ENCODE data around the gene CXorf38. TPM values are rescaled to one million over a fixed set of nuclear protein-coding genes. Genes with fewer than 3 reads are reported as not detected.

CXorf38 gene, protein sequence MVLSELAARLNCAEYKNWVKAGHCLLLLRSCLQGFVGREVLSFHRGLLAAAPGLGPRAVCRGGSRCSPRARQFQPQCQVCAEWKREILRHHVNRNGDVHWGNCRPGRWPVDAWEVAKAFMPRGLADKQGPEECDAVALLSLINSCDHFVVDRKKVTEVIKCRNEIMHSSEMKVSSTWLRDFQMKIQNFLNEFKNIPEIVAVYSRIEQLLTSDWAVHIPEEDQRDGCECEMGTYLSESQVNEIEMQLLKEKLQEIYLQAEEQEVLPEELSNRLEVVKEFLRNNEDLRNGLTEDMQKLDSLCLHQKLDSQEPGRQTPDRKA
- 15.0 and 19.8 TPM in 2 replicates for total RNA-seq (2014; rRNA removed; shearing (Covaris generic))

DNA sequence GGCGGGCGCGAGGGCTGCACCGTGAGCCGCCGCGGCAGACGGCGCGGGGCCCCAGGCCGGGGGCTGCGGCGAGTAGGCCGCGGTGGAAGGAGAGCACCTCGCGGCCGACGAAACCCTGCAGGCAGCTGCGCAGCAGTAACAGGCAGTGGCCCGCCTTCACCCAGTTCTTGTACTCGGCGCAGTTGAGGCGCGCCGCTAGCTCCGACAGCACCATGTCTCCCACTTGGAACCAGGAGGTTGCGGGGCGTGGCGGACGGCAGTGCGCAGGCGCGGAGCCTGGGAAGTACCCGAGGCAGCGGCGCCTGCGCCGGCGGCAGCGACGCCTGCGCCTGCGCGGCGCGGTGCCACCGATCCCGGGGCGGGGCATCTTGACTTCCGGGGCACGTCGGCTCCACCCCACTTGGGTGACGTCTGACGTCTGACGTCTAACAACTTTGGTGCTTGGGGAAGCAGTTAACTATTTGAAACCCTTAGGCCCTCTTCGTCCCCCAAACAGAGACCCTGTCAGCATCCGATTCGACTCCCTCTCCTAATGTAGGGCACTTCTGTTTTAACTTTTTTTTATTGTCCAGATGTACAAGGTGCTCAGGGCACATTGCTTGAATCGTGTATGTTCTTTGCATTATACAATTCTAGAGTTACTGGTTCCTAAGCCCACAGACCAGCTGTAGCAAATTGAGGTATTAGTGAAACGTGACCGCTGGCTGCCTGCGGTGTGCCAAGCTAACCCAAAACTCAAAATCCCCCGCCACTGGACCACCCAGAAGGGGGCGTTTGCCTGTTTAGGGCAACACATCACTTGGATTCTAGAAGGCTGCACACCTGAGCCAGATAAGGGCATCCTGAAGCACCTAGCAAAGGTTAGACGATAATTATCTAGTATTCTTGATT, at the start of gene CXorf38:
Gene CXorf38 (minus strand): TSS at position 255 of the 891 bp plus-strand sequence. CDS start 41 bp downstream, at position 214.
- peak; percentile 91 for DNase-seq (ENCODE audit: low read depth)

DNA sequence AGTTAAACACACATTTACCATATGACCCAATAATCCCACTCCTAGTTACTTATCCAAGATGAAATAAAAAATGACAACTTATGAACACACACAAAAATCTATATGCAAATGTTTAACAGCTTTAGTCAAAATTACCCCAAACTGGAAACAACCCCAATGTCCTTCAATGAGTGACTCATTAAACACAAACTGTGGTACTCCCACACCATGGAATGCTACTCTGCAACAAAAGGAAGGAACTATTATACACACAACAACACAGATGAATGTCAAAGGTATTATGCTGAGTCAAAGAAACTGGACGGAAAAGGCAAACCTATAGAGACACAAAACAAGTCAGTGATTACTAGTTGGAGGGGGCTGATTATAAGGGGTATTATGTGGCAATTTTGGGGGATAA, 47.4 kb upstream of the CXorf38 start:
- no peak for DNase-seq (ENCODE audit: low read depth)

DNA sequence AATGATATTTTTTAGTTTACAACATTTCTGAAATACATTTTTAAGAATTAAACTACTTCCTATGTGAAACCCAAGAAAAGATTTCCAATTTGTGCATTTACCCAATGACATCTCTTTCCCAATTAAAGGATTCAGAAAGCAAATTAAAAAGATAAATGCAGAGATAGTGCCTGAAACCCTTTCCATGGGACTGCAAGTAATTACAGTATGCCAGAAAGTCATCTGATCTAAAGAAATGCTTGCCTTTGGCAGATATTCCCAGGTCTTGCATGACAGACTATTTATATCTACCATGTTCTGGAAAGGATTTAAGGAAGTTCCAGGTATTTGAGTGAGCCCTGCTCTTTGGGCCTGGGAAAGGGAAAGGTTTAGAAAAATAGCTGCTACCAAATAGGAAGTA, 41.6 kb upstream of the CXorf38 start:
- DNase-seq (ENCODE audit: low read depth): no peak

DNA sequence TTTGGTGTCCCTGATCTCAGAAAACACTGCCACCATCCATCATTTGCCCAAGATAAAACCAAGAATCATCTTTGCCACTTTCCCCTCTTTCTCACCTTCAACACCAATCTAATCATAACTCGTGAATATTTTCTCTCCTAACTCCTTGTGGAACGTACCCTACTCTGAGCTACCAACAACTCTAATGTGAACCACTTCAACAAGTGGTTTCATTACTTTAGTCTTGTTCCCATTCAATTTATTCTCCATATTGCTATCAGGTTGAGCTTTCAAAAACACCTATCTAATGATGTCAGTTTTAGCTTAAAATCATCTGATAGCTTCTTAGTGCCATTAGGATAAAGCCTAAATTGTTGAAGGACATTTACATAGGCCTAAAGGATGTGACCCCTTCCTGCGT, 39.8 kb upstream of the CXorf38 start:
- no peak for DNase-seq (ENCODE audit: low read depth)

DNA sequence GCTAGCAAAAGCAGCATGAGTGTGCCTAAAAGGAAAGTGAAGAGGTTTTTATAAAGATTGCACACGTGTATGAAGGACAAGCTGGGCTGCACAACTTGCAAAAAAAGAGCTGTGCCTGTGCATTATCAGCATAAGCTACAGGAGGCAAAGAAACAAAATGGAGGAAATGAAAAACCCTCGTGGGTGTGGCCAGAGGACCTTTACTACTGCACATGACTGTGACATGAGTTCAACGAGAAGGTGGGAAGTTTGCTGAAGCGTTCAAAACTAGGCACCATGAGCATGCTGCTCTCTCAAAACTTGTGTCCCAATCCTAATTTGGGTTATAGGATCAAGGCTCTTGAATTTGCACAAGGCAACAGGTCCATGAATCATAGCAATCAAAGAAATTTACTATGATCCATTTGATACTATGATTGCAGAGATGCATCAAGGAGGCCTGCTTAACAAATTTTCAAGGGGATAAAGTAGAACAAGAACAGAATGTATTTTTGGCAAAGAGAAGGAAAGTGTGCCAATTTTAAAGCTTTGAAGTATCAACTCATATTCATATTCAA, 38.1 kb upstream of the CXorf38 start:
- DNase-seq (ENCODE audit: low read depth): no peak

GRCh38 chrX:40684092-40684491, 36.7 kb upstream of the CXorf38 start:
- DNase-seq (ENCODE audit: low read depth): no peak

DNA sequence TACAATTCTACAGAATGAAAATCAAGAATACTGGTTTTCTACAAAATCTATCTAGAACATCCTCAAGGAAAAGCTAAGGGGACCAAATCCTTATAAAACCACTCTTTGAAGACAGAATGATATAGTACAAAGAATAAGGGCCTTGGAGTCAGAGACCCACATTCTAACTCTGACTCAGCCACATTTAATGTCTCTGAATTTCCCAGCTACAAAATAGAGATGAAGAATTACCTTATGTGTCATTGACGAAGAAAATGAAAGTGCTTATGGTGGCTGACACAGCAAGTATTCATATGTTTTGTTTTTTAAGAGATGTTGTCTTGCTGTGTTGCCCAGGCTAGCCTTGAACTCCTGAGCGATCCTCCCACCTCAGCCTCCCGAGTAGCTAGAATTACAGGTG, 35.9 kb upstream of the CXorf38 start:
- no peak for DNase-seq (ENCODE audit: low read depth)

DNA sequence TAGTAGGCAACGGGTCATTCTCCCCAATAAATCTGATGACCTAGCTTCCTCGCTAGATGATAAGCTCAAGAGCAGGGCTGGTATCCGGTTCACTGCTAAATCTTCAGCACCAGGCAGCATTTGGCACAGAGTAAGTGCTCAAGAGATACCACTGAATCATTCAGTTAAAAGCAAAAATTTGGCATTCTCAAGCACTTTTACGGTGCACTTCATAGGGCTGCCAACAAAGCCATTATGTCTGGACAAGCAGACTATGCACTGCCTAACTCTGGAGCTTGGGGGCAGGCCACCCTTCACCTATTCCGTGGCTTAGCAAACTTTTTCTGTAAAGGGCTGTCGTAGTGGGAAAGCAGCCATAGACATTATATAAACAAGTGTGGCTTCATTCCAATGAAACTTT, 23.8 kb upstream of the CXorf38 start:
- DNase-seq (ENCODE audit: low read depth): no peak

DNA sequence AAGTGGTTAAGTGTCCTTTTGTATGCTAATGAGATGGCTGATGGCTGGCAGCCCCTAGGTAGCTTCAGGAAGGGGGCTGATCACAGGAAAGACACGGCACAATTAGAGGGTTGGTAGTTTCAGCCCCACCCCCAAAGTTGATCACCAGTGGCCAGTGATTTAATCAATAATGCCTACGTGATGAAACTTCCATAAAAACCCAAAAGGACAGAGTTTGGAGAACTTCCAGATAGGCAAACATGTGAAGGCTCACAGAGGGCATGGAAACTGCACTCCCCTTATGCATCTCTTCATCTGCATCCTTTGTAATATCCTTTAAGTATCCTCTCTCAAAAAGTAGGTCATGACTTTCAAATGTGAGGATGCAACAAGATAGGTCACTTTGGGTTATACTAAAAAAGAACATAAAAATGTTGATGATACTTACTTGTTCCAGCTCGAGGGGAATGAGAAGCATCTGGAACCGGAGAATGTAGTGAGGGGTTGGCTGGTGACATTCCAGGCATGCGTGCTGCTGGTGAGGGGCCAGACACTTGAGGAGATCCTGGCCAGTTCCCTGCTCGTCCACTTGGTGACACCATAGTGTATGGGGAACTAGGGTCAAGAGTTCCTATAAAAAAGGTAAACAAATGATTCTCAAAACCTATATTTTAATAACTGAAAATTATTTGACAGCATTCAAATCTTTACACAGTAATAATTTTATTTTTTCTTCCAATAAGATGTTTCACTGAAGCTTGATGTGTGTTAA, 16.7 kb upstream of the CXorf38 start:
- no peak for DNase-seq (ENCODE audit: low read depth)

DNA sequence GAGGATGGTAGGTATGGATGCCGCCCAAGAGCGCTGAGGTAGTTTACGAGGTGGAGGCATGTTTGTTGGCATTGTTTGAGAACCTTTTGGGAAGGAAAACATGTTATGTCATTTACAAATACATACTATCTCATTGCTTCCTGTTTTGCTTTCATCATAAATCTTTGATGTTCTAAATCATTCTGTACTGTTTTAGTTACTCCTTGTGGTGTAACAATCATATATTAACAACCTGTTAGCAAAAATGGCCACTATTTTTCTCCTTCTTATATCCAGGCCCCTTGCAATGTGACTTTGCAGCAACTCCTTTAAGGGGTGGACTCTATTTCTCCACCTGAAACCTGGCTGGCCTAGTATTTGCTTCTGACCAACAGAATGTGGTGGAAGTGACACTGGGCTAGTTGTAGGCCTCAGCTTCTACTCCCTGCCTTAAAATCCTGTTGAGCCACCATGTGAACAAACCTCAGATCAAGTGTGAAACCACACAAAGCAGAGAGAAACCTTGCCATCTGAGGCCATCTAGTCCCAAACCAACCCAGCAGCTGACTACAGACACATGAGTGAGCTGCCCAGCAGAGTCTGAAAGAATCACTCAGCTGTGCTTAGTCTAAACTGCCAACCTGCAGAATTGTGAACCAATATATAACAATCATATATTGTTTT, 15.8 kb upstream of the CXorf38 start:
- DNase-seq (ENCODE audit: low read depth): no peak

DNA sequence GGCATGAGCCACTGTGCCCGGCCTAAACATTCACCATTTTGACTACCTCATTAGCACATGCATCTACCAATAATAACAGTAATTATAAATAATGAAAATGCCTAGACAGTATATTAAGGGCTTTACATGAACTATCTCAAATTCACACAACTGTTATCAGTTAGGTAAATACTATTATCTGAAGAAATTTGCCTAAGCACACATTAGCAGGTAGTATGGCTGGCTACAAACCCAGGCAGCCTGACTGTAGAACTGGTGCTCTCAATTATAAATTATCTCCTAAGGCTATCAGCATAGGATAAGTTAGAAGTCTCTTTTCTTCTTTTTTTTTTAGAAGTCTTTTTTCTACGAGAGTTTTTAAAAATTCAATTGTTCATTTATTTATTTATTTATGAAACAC, 14.1 kb upstream of the CXorf38 start:
- DNase-seq (ENCODE audit: low read depth): no peak

- no peak for DNase-seq (ENCODE audit: low read depth)
These were observed 13.0 kb upstream of the CXorf38 start for GRCh38 chrX:40660381-40660780.

DNA sequence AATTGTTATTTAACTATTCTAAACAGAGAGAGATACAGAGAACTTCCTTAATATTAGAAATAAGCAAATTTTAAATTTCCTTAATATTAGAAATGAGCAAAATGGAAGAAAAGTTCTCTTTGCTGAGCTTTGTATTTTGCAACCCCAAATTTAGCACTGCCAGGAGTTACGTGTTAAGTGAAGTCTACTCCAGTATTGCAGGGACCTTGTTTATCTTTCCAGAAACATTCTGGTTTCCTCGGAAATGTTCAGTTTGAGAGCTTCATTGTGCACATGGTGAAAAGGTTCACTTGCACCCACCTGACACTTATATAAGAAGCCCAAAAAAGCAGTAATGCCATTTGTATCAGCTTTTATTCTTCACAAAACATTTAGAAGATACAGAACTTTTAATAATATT, 6.2 kb upstream of the CXorf38 start:
- DNase-seq (ENCODE audit: low read depth): no peak

GRCh38 chrX:40652664-40653063, 5.3 kb upstream of the CXorf38 start:
- DNase-seq (ENCODE audit: low read depth): no peak

DNA sequence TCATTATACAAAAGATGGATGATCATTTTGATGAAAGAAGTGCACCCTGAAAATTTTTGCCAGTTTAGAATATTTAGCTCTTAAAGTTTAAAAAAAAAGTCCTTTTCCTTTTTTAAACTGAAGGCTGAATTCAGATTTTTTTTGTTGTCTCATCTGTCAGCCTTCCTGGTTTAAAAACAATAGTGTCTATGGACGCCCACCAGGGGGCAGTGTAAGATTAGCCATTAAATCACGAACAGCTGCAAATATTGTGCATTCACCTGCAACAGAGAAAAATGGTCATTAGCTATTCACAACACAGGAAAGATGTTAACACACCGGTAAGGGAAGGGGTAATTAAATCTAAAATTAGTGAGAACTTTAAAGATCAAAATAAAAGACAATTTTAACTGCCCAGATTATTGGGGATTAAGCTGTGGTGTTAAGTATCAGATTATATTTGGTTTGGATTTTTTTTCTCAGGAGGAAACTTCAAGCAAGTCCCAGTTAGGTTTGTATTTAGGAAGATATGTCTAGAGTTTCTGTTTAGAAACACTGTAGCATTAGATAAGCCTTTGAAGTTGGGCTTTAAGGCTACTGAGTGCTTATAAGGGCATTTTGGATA, 4.4 kb upstream of the CXorf38 start:
- peak; percentile 32 for DNase-seq (ENCODE audit: low read depth)

DNA sequence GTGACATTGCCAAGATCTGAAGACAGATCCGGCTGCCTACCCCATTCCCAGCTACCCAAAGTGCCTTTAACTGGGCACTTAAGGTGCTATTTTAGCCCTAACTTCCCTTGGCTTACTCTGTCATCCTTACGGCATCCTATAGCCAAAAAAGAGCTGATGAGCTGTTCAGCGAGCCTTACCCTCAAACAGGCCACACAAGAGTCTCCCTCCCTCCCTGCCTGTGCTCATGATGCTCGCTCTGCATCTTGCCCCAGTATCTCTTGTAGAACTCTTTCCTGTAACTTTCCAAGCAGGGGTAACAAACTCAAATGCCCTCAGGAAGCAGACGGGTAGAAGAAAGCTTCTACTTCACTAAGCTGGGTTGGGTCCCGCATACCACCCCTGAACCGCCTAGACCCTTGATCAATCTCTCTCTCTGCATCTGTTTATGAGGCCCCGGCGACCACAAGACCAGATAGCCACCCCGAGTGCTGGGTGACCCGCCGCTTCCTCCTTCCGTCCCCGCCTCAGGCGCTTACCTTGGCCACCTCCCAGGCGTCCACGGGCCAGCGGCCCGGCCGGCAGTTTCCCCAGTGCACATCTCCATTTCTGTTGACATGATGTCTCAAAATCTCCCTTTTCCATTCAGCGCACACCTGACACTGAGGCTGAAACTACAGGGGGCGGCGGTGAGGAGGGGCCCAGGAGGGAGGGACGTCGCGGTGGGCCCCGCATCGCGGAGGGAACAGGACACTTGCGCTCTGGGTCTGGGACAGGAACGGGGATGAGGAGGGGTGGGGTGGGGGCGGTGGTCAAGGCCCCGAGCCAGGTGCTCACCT, 663 bp downstream of the CXorf38 start:
- DNase-seq (ENCODE audit: low read depth): peak; percentile 19

DNA sequence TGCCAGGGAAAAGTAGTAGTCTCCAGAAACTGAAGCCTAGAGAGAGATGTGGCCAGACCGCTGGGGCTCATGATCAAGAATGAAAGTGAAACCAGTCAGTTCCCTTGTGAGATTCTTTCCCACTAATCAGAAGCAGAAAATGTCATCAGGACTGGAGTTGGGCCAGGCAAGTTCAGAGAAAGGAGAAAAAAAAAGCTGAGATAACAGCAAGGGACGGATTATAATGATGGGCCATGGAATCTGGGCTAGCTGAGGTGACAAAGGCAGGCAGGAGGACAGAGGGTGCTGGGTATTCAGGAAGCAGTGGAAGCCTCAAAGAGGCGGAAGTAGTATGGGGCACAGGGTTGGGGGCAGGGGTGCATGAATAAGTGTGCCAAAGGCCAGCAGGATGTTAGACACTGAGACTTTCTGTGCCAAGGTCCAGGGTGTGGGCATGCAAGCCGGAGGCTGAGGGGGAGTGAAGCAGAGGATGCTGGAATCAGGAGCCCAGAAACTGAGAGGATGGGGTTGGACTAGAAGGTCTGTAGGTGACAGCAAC, 2.5 kb downstream of the CXorf38 start:
- peak; percentile 77 for DNase-seq (ENCODE audit: low read depth)

DNA sequence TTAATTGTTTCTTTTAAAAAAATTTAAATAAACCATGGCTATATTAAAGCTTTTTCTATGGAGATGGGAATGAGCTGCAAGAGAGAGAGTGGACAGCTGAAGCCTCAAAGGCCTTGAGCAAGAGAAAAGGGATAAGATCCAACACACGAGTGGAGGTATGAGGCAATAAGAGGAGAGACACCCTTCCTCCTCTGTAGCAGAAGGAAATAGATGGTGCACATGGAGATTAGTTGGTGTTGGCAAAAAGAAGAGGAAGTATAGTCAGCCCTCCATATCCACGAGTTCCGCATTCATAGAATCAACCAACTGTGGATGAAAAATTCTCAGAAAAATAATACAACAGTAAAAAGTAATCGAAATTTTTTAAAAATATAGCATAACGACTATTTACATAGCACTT, 3.2 kb downstream of the CXorf38 start:
- DNase-seq (ENCODE audit: low read depth): peak; percentile 8

- no peak for DNase-seq (ENCODE audit: low read depth)
These were observed 9.7 kb downstream of the CXorf38 start for GRCh38 chrX:40637687-40638086.

- DNase-seq (ENCODE audit: low read depth): no peak
These were observed 15.2 kb downstream of the CXorf38 start for GRCh38 chrX:40632199-40632598.

All from Daoy (cell line).